BJ (cell line): ENCODE data around the gene CDC42BPB. TPM values are rescaled to one million over a fixed set of nuclear protein-coding genes. Genes with fewer than 3 reads are reported as not detected.

Experiments
- CTCF ChIA-PET: fragments of 350-600 bp; formaldehyde crosslinking; extraction: SDS; loops from one replicate; lab custom pipeline; 2021; ENCODE audit warnings: antibody characterized with exemption, inconsistent platforms; lab: Yijun Ruan, JAX
- POLR2A ChIA-PET: fragments of 300-600 bp; sonication (Branson Sonifier 250); formaldehyde crosslinking; extraction: SDS; loops from one replicate; lab custom pipeline; 2021; ENCODE audit warnings: antibody characterized with exemption; lab: Charles Lee
- DNase-seq: peaks from one replicate; pipeline ENCODE4 v3.0.0-alpha.2; 2011; ENCODE audit warnings: low read depth
- H3K27me3 ChIP-seq: 2 replicates; pipeline ENCODE4 v1.6.0; 2011; ENCODE audit warnings: low read length; ENCODE audit not compliant: control insufficient read depth, insufficient read depth
- H3K36me3 ChIP-seq: 2 replicates; pipeline ENCODE4 v1.5.1; 2011; ENCODE audit warnings: low read length; ENCODE audit not compliant: control insufficient read depth, insufficient read depth
- H3K4me3 ChIP-seq: 2 replicates; pipeline ENCODE4 v1.5.1; 2011; ENCODE audit warnings: low read depth, mild to moderate bottlenecking, control low read depth, low read length
- polyA plus RNA-seq: library from polyadenylated mRNA; depleted of rRNA; stranded (reverse); fragments of >200 nt; gene quantifications from 2 replicates; pipeline ENCODE4 v1.2.3, GENCODE V29; 2011
- TF ChIP-seq, protein P1 (sequence below): IDR thresholded peaks from 2 replicates; pipeline ENCODE4 v1.5.1; 2011; ENCODE audit warnings: low read depth, mild to moderate bottlenecking, control low read depth, inconsistent platforms, low read length, moderate library complexity; ENCODE audit not compliant: insufficient read depth

CDC42BPB gene
- polyA plus RNA-seq, 1 experiment: 66.5 TPM

DNA sequence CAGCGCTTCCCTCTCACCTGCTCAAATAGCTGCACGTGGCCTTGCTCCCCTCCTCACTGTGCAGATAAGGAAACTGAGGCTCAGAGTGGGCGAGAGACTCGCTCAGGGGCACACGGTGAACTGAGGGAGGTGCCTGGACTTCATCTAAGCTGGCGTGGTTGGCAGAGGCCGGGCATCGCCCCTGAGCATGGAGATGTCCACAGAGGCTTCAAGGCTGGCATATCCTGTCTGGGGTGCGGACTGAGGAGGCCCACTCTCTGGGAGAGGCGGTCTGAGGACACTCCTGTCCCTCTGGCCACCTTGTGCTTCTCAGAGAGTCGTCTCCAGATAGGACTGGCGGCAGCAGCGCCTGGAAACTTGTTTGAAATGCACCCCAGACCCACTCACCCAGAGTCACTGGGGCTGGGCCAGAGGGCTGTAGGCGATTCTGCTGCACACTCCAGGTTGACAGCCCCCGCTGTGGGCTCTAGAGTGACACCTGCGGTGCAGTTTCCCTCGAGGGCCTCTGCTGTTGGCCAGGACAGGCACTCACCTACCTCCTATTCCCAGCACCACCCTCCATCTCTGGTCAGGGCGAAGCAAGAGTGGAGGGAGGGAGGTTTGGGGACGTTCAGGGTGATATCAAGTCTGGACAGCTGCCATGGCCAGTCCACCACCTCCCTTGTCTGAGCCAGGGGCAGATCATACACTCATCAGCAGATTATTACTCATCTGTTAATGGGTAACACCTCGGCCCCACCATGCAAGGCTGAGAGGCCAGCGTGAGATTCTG is 15.4 kb upstream of the CDC42BPB start:
- TF ChIP-seq, protein P1, sequence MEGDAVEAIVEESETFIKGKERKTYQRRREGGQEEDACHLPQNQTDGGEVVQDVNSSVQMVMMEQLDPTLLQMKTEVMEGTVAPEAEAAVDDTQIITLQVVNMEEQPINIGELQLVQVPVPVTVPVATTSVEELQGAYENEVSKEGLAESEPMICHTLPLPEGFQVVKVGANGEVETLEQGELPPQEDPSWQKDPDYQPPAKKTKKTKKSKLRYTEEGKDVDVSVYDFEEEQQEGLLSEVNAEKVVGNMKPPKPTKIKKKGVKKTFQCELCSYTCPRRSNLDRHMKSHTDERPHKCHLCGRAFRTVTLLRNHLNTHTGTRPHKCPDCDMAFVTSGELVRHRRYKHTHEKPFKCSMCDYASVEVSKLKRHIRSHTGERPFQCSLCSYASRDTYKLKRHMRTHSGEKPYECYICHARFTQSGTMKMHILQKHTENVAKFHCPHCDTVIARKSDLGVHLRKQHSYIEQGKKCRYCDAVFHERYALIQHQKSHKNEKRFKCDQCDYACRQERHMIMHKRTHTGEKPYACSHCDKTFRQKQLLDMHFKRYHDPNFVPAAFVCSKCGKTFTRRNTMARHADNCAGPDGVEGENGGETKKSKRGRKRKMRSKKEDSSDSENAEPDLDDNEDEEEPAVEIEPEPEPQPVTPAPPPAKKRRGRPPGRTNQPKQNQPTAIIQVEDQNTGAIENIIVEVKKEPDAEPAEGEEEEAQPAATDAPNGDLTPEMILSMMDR: no peak
- Histone ChIP-seq H3K36me3 (no peaks in the 10 kb centered on the region), H3K4me3 (no peak overlapping the region), H3K27me3 (no peaks in the 10 kb centered on the region)
- POLR2A ChIA-PET: no interaction called here
- CTCF ChIA-PET: interaction anchor here (3.7 to 7.8 kb wide), 2 partner anchors 28 to 220 kb away, joined by 22 to 83 read pairs; no protein-coding TSS in a partner anchor
- DNase-seq: no peak

DNA sequence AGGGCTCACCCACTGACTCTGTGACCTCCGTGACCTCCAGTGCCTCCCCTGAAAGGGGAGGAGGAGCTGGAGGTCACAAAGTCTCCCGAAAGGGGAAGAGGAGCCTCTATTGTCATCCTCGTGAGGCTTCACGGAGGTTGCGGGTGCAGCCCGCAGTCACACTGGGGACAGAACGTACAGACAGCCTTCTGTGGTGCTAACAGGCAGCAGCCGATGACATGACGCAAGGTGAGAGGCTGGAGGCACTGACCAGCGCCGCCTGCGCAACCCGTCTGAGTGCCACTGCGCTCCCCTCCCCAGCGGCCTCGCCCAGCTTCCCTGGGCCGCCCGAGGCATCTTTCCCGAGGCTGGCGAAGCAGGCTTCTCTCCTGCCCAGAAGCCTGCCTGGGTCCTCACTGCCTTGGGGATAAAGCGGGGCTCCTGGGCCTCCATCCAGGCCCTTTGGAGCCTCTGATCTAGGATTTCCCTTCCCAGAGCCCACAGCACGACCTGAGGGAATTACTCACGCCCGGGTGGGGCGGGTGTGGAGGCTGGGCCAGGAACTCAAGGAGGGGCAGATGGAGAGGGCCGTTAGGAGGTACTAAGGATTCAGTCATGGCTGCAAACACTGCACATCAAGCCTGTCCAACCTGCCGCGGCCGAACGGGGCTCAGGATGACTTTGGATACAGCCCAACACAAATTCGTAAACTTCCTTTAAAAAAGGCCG is 14.3 kb upstream of the CDC42BPB start:
- no peaks in the 10 kb centered on the region for H3K27me3 ChIP-seq
- TF ChIP-seq, protein P1: no peak
- POLR2A ChIA-PET: no interaction called here
- DNase-seq: no peak
- CTCF ChIA-PET: no interaction called here
- no peaks in the 10 kb centered on the region for H3K36me3 ChIP-seq
- H3K4me3 ChIP-seq: no peak overlapping the region

DNA sequence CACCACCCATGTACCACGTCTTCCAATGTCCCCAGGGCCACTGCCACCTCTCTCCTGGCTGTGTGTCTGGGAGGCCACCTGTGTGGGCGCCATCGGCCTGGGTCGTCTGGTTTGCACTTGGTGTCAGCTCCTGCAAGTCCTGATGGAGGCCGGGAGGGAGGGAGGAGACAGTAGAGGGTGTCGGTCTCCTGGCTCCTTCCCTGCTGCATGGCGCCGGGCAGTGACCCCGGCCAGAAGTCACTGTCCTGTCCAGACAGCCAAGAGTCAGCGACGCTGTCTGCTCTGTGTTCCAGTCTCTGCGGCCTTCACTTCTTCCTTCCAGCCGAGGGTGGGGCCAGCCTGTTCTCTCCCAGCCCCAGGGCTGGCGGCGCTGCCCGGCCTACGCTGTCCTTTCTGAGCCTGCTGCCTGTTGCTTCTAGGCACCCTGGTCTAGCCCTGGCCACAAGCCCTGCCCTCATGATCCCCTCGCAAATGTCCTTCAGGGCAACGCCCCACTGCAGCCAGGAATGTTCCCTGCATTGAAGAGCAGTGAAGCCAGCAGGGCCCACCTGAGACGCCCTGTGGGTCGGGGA is 13.7 kb upstream of the CDC42BPB start:
- POLR2A ChIA-PET: no interaction called here

DNA sequence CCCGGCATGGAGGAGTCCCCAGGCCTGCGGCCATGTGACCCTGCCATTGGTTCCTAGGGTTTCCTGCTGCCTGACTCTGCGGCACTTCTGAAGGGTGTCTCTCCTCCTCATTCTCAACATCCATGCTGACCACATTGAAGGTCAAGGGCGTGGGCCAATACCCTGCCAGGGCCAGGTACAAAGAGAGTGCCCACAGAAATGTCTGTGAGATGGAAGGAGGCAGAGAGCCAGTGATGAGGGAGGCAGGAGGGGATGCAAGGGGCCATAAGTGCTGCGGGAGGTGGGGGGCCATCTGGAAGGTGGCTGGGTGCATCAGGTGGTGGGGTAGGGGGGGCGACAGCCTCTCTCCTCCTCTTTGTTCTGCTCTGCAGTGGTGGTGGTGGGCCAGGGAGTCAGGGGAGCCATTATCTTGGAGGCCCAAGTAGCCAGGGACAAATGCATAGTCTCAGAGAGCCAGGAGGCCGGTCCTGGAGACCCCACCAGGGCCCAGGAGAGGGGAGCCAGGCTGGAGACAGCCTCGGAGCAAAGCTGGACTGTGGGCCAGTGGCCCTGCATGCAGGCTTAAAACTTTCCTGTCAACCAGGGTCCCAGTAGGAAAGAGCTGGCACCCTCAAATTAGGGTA is 13.0 kb upstream of the CDC42BPB start:
- H3K4me3 ChIP-seq: no peak overlapping the region
- H3K27me3 ChIP-seq: no peaks in the 10 kb centered on the region
- TF ChIP-seq, protein P1: no peak
- no peaks in the 10 kb centered on the region for H3K36me3 ChIP-seq
- ChIA-PET POLR2A (no interaction called here), CTCF (interaction anchor here (1.0 kb wide), 1 partner anchor 221 kb away, joined by 3 read pairs; no protein-coding TSS in a partner anchor)
- DNase-seq: no peak

More for the DNA sequence above, 13.7 kb upstream of the CDC42BPB start:
- TF ChIP-seq, protein P1: no peak
- Histone ChIP-seq H3K4me3 (no peak overlapping the region), H3K36me3 (no peaks in the 10 kb centered on the region), H3K27me3 (no peaks in the 10 kb centered on the region)
- no peak for DNase-seq
- CTCF ChIA-PET: interaction anchor here (1.0 kb wide), 1 partner anchor 221 kb away, joined by 3 read pairs; no protein-coding TSS in a partner anchor
